ENCODE results near the gene RBMS1.

The RBMS1 gene

GRCh38 chr2:160516547-160517365, 23.1 kb upstream of the RBMS1 start:
- H3K27ac ChIP-seq, result no peak overlapping the region
- H3K9me3 ChIP-seq, result no peaks in the 10 kb centered on the region
- H3K36me3 ChIP-seq, result no peaks in the 10 kb centered on the region
- H3K4me3 ChIP-seq, result no peak overlapping the region
- H3K27me3 ChIP-seq, result no peaks in the 10 kb centered on the region
- H3K4me1 ChIP-seq, result no peaks in the 10 kb centered on the region
- DNase-seq, result no peak
- intact Hi-C loops (cut with DNase I; ENCODE audit: low total_unique reads), result no loop called here
- TF ChIP-seq CTCF (IDR thresholded peaks at IDR 0.05), result no peak

- Histone ChIP-seq H3K36me3 (no peaks in the 10 kb centered on the region), H3K4me3 (no peak overlapping the region), H3K4me1 (peaks cover 0 to 10% (median 4%) of the 10 kb centered on the region in 4 donors), H3K27me3 (no peaks in the 10 kb centered on the region), H3K27ac (no peak overlapping the region), H3K9me3 (no peaks in the 10 kb centered on the region)
- no peak for DNase-seq
- intact Hi-C loops (cut with DNase I; ENCODE audit: low total_unique reads), result no loop called here
- TF ChIP-seq CTCF (IDR thresholded peaks at IDR 0.05), result no peak
Measured at GRCh38 chr2:160515120-160515519, 21.5 kb upstream of the RBMS1 start.

- Histone ChIP-seq H3K4me3 (no peak overlapping the region), H3K4me1 (peaks cover 0 to 10% (median 4%) of the 10 kb centered on the region in 4 donors), H3K27me3 (no peaks in the 10 kb centered on the region), H3K9me3 (no peaks in the 10 kb centered on the region), H3K27ac (no peak overlapping the region), H3K36me3 (no peaks in the 10 kb centered on the region)
- no peak for DNase-seq
- TF ChIP-seq CTCF (IDR thresholded peaks at IDR 0.05), result no peak
- intact Hi-C loops (cut with DNase I; ENCODE audit: low total_unique reads), result no loop called here
Measured at GRCh38 chr2:160513120-160513519, 19.5 kb upstream of the RBMS1 start.

- H3K9me3 ChIP-seq, result no peaks in the 10 kb centered on the region
- no peak for TF ChIP-seq CTCF (IDR thresholded peaks at IDR 0.05)
- intact Hi-C loops (cut with DNase I; ENCODE audit: low total_unique reads), result no loop called here
Measured at GRCh38 chr2:160512491-160512890, 18.9 kb upstream of the RBMS1 start.

GRCh38 chr2:160510617-160511016, 17.0 kb upstream of the RBMS1 start:
- intact Hi-C loops (cut with DNase I; ENCODE audit: low total_unique reads), result no loop called here
- no peak overlapping the region for H3K27ac ChIP-seq
- H3K9me3 ChIP-seq, result no peaks in the 10 kb centered on the region
- no peaks in the 10 kb centered on the region for H3K36me3 ChIP-seq
- no peak for DNase-seq
- TF ChIP-seq CTCF (IDR thresholded peaks at IDR 0.05), result no peak
- peaks cover 0 to 10% (median 4%) of the 10 kb centered on the region in 4 donors for H3K4me1 ChIP-seq
- no peaks in the 10 kb centered on the region for H3K27me3 ChIP-seq
- no peak overlapping the region for H3K4me3 ChIP-seq

More at GRCh38 chr2:160512491-160512890, 18.9 kb upstream of the RBMS1 start:
- DNase-seq, result no peak
- Histone ChIP-seq H3K27ac (no peak overlapping the region), H3K36me3 (no peaks in the 10 kb centered on the region), H3K27me3 (no peaks in the 10 kb centered on the region), H3K4me3 (no peak overlapping the region), H3K4me1 (peaks cover 0 to 10% (median 4%) of the 10 kb centered on the region in 4 donors)

All from tibial artery (tissue), 4 donors.